HCT116 (cell line): ENCODE measurements around the gene CSTPP1. TPM values are rescaled to one million over a fixed set of nuclear protein-coding genes. Genes with fewer than 3 reads are reported as not detected.

Source experiments
- ATAC-seq: fragments of 200-7000 bp; cut with Tn5 transposase; 2 replicates; pipeline ENCODE4 v1.9.1; 2020; ENCODE audit warnings: mild to moderate bottlenecking, moderate library complexity
- BruUV-seq: library from RNA; stranded (reverse); fragments of 400-500 nt; replicated peaks from 2 replicates; lab custom pipeline; 2021; lab: Mats Ljungman, UMichigan
- CTCF ChIA-PET: fragments of 300-600 bp; sonication (Branson Sonifier 250); formaldehyde crosslinking; loops from one replicate; lab custom pipeline; 2021; ENCODE audit warnings: antibody characterized with exemption; lab: Charles Lee
- POLR2A ChIA-PET: fragments of 300-600, 350-600 bp; sonication (Branson Sonifier 250); formaldehyde crosslinking; loops from one replicate; lab custom pipeline; 2021; ENCODE audit warnings: antibody characterized with exemption; lab: Charles Lee
- RAD21 ChIA-PET, 2 experiments: fragments of 300-600 bp; sonication (Branson Sonifier 250); formaldehyde crosslinking; loops; one replicate each; lab custom pipeline; 2023; ENCODE audit warnings: low total read pairs in 2 of 2; ENCODE audit not compliant: uncharacterized antibody in 2 of 2, unreplicated experiment in 2 of 2, low non-redundant PET in 1 of 2; lab: Charles Lee
- DNase-seq: peaks from one replicate; pipeline ENCODE4 v3.0.0-alpha.2; 2010; ENCODE audit warnings: low read depth, low spot score
- H2AFZ ChIP-seq: fragments of 200-600 bp; shearing (Covaris generic), sonication (generic); 2 replicates; pipeline ENCODE4 v1.6.1; 2017; ENCODE audit warnings: low read depth, mixed run types, mixed read lengths, antibody characterized with exemption, low read length; ENCODE audit not compliant: poor library complexity, severe bottlenecking
- H3K27ac ChIP-seq: 2 replicates; pipeline ENCODE4 v1.5.1; 2012; ENCODE audit warnings: low read depth, low read length
- H3K27me3 ChIP-seq: fragments of 200-600 bp; sonication (generic); 2 replicates; pipeline ENCODE4 v1.6.1; 2016; ENCODE audit warnings: mixed run types, low read length, mixed read lengths; ENCODE audit not compliant: insufficient read depth
- H3K36me3 ChIP-seq, 2 experiments: fragments of 200-500 bp in 1 of 2; fragments of 200-600 bp in 1 of 2; sonication (Bioruptor generic) in 1 of 2; sonication (generic) in 1 of 2; 2 replicates each; pipeline versions ENCODE4 v1.5.1 to v1.6.1; 2014 to 2016; ENCODE audit warnings: low read length in 2 of 2, inconsistent platforms in 1 of 2, mixed read lengths in 1 of 2, mixed run types in 1 of 2; ENCODE audit not compliant: insufficient read depth in 2 of 2, control insufficient read depth in 1 of 2
- H3K4me1 ChIP-seq, 2 experiments: fragments of 200-600 bp in 1 of 2; sonication (generic) in 1 of 2; 2 replicates each; pipeline versions ENCODE4 v1.5.1 to v1.6.1; 2012 to 2017; ENCODE audit warnings: low read length in 2 of 2, inconsistent platforms in 1 of 2, mild to moderate bottlenecking in 1 of 2, mixed read lengths in 1 of 2, mixed run types in 1 of 2, moderate library complexity in 1 of 2; ENCODE audit not compliant: insufficient read depth in 2 of 2, control insufficient read depth in 1 of 2
- H3K4me2 ChIP-seq: fragments of 200-600 bp; sonication (generic); 2 replicates; pipeline ENCODE4 v1.6.1; 2017; ENCODE audit warnings: mixed run types, low read length, mixed read lengths
- H3K4me3 ChIP-seq, 2 experiments: fragments of 200-600 bp in 1 of 2; sonication (generic) in 1 of 2; replicated peaks in 1 of 2; 2 replicates each; pipeline ENCODE4 v1.5.1; 2011 to 2016; ENCODE audit warnings: low read length in 2 of 2, control low read depth in 1 of 2, low read depth in 1 of 2, mild to moderate bottlenecking in 1 of 2, mixed read lengths in 1 of 2, mixed run types in 1 of 2
- H3K79me2 ChIP-seq: fragments of 200-600 bp; sonication (generic); 2 replicates; pipeline ENCODE4 v1.6.1; 2017; ENCODE audit warnings: mild to moderate bottlenecking, mixed run types, low read length, moderate library complexity, mixed read lengths; ENCODE audit not compliant: insufficient read depth
- H3K9ac ChIP-seq: fragments of 200-600 bp; sonication (generic); 2 replicates; pipeline ENCODE4 v1.6.1; 2016; ENCODE audit warnings: low read length, mixed read lengths
- H3K9me2 ChIP-seq: fragments of 200-600 bp; sonication (generic), shearing (Covaris generic); 2 replicates; pipeline ENCODE4 v1.6.1; 2017; ENCODE audit warnings: mixed run types, mild to moderate bottlenecking, moderate library complexity; ENCODE audit not compliant: insufficient read depth
- H3K9me3 ChIP-seq, 2 experiments: fragments of 200-500 bp in 1 of 2; fragments of 200-600 bp in 1 of 2; sonication (Bioruptor generic) in 1 of 2; sonication (generic) in 1 of 2; 2 replicates each; pipeline ENCODE4 v1.6.1; 2014 to 2017; ENCODE audit warnings: low read length in 2 of 2, mixed read lengths in 2 of 2, inconsistent platforms in 1 of 2, low read depth in 1 of 2, mild to moderate bottlenecking in 1 of 2, mixed run types in 1 of 2, moderate library complexity in 1 of 2; ENCODE audit not compliant: control insufficient read depth in 1 of 2, insufficient read depth in 1 of 2
- H4K20me1 ChIP-seq: fragments of 200-600 bp; sonication (generic), shearing (Covaris generic); 2 replicates; pipeline ENCODE4 v1.6.1; 2017; ENCODE audit warnings: mixed run types, mild to moderate bottlenecking, moderate library complexity; ENCODE audit not compliant: insufficient read depth
- CBX3 ChIP-seq: IDR thresholded peaks from 2 replicates; pipeline ENCODE4 v1.6.1; 2012; ENCODE audit warnings: low read depth
- CEBPB ChIP-seq: IDR thresholded peaks from 2 replicates; pipeline ENCODE4 v1.6.1; 2012; ENCODE audit warnings: low read depth
- EGR1 ChIP-seq: IDR thresholded peaks from 2 replicates; pipeline ENCODE4 v1.6.1; 2012; ENCODE audit warnings: low read depth
- ELF1 ChIP-seq: IDR thresholded peaks from 2 replicates; pipeline ENCODE4 v1.6.1; 2012; ENCODE audit warnings: low read depth, borderline replicate concordance
- JUND ChIP-seq: IDR thresholded peaks from 2 replicates; pipeline ENCODE4 v1.6.1; 2012
- POLR2A ChIP-seq: IDR thresholded peaks from 2 replicates; pipeline ENCODE4 v1.7.0; 2011; ENCODE audit warnings: borderline replicate concordance; ENCODE audit not compliant: insufficient read depth, insufficient read length; ENCODE audit errors: extremely low read depth
- RAD21 ChIP-seq: IDR thresholded peaks from 2 replicates; pipeline ENCODE4 v1.6.1; 2012; ENCODE audit warnings: low read depth, mild to moderate bottlenecking
- SIN3A ChIP-seq: IDR thresholded peaks from 2 replicates; pipeline ENCODE4 v1.6.1; 2012; ENCODE audit warnings: low read depth
- SRF ChIP-seq: IDR thresholded peaks from 2 replicates; pipeline ENCODE4 v1.6.1; 2012; ENCODE audit warnings: low read depth
- TCF7L2 ChIP-seq: IDR thresholded peaks from 2 replicates; pipeline ENCODE4 v1.7.0; 2011; ENCODE audit warnings: borderline replicate concordance, inconsistent platforms; ENCODE audit not compliant: insufficient read depth, insufficient read length; ENCODE audit errors: extremely low read depth
- YY1 ChIP-seq: IDR thresholded peaks from 2 replicates; pipeline ENCODE4 v1.6.1; 2011; ENCODE audit warnings: low read length, low read depth, moderate library complexity, mild to moderate bottlenecking; ENCODE audit not compliant: insufficient replicate concordance; ENCODE audit errors: extremely low read depth
- ZFX ChIP-seq: fragments of 450-650 bp; IDR thresholded peaks from 2 replicates; pipeline ENCODE4 v1.6.1; 2017
- ZNF274 ChIP-seq: fragments of 200-500 bp; sonication (Bioruptor generic); IDR thresholded peaks from 2 replicates; pipeline ENCODE4 v1.6.1; 2014; ENCODE audit warnings: mild to moderate bottlenecking, low read depth, low read length, inconsistent platforms
- intact Hi-C: fragments of 100-400 bp; cut with micrococcal nuclease; formaldehyde crosslinking; loops from 2 replicates; pipeline ENCODE4 v1.10.0; 2022
- total RNA-seq: library from RNA; stranded (reverse); gene quantifications from one replicate; pipeline ENCODE4 v1.2.1, GENCODE V29; 2021; ENCODE audit not compliant: unreplicated experiment
- TF ChIP-seq, protein P1 (sequence below): IDR thresholded peaks from 2 replicates; pipeline ENCODE4 v1.6.1; 2012; ENCODE audit warnings: low read depth
- TF ChIP-seq, protein P2 (sequence below): IDR thresholded peaks from 2 replicates; pipeline ENCODE4 v1.6.1; 2012

CSTPP1 gene
- total RNA-seq, 1 experiment from 2014 or later: 24.7 TPM

DNA sequence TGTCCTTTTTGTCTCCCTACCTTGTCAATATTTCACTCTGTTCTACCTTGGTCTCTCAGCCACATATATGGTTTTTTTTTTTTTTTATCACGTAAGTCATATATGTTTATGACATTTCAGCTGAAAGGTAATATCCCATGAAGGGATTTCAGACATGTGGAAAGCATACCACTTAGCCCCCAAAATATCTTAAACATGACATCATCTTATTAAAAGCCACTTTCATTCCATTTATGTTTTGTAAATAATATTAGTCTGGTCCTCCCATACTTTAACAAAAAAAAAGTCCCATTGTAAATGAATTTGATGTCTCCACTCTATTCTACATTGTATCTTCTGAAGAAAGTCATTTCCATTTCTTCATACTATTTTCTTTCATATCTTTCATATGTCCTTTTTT lies 85.4 kb downstream of the CSTPP1 start:
- no peak overlapping the region for H3K9ac ChIP-seq
- H3K27me3 ChIP-seq: no peaks in the 10 kb centered on the region
- RAD21 ChIA-PET: no interaction called here
- H2AFZ ChIP-seq: no peak overlapping the region
- POLR2A ChIA-PET: interaction anchor here (0.7 kb wide), 1 partner anchor 12 kb away, joined by 3 read pairs; no protein-coding TSS in a partner anchor
- no peak for ATAC-seq
- no peaks in the 10 kb centered on the region; the same call in 1 of the 2 replicates for H4K20me1 ChIP-seq
- no peaks in the 10 kb centered on the region for H3K36me3 ChIP-seq
- intact Hi-C loops: no loop called here
- TF ChIP-seq RAD21: no peak
- no peak for TF ChIP-seq JUND
- CTCF ChIA-PET: interaction anchor here (1.8 kb wide), 1 partner anchor 17 kb away, joined by 4 read pairs; no protein-coding TSS in a partner anchor
- H3K4me3 ChIP-seq: no peak overlapping the region
- H3K79me2 ChIP-seq: no peaks in the 10 kb centered on the region
- H3K9me2 ChIP-seq: no peaks in the 10 kb centered on the region
- no peaks in the 10 kb centered on the region for H3K9me3 ChIP-seq
- BruUV-seq: no TSS peak
- DNase-seq: no peak
- no peaks in the 10 kb centered on the region for H3K4me1 ChIP-seq
- H3K27ac ChIP-seq: no peak overlapping the region
- no peak overlapping the region for H3K4me2 ChIP-seq

DNA sequence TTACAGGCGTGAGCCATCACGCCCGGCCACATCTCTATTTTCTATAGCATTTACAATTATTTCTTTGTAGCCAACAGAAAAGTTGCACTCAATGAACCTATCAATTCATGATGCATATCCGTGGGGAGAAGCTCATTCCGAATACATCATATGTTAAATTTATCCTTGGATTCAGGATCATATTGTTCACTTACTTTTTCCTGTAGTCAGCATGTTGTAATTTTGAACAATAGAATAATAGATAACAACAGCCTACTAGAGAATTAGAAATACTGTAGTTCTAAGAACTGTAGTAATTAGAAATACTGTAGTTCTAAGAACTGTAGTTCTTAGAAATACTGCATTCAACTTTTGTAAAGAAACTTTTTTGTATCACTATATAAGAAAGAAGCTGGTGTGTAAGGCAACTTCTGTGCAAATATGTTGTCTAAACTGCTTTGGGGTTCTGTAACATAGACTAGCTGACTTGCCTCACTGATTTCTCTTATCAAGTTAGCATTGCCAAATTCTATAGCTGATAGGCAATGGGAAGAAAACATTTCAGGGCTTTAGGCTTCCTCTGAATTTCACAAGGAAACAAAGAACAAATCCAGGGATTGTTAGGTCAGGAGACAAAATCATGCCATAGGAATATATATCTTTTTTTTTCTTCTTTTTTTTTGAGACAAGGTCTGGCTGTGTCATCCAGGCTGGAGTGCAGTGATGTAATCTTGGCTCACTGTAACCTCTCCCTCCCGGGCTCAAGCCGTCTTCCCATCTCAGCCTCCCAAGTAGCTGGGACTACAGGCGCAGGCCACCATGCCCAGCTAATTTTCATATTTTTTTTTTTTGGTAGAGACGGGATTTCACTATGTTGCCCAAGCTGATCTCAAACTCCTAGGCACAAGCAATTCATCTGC lies 91.9 kb downstream of the CSTPP1 start:
- Histone ChIP-seq H3K27ac (no peak overlapping the region), H3K9me2 (no peaks in the 10 kb centered on the region), H2AFZ (no peak overlapping the region), H3K4me3 (no peak overlapping the region), H3K27me3 (no peaks in the 10 kb centered on the region), H3K79me2 (no peaks in the 10 kb centered on the region), H3K4me2 (no peak overlapping the region), H4K20me1 (no peaks in the 10 kb centered on the region), H3K9ac (no peak overlapping the region), H3K9me3 (no peaks in the 10 kb centered on the region), H3K36me3 (no peaks in the 10 kb centered on the region), H3K4me1 (no peaks in the 10 kb centered on the region)
- no peak for DNase-seq
- RAD21 ChIA-PET: no interaction called here
- CTCF ChIA-PET: no interaction called here
- BruUV-seq: no TSS peak
- POLR2A ChIA-PET: no interaction called here
- no peak for ATAC-seq
- intact Hi-C loops: no loop called here
- TF ChIP-seq CBX3: no peak
- TF ChIP-seq, protein P1, sequence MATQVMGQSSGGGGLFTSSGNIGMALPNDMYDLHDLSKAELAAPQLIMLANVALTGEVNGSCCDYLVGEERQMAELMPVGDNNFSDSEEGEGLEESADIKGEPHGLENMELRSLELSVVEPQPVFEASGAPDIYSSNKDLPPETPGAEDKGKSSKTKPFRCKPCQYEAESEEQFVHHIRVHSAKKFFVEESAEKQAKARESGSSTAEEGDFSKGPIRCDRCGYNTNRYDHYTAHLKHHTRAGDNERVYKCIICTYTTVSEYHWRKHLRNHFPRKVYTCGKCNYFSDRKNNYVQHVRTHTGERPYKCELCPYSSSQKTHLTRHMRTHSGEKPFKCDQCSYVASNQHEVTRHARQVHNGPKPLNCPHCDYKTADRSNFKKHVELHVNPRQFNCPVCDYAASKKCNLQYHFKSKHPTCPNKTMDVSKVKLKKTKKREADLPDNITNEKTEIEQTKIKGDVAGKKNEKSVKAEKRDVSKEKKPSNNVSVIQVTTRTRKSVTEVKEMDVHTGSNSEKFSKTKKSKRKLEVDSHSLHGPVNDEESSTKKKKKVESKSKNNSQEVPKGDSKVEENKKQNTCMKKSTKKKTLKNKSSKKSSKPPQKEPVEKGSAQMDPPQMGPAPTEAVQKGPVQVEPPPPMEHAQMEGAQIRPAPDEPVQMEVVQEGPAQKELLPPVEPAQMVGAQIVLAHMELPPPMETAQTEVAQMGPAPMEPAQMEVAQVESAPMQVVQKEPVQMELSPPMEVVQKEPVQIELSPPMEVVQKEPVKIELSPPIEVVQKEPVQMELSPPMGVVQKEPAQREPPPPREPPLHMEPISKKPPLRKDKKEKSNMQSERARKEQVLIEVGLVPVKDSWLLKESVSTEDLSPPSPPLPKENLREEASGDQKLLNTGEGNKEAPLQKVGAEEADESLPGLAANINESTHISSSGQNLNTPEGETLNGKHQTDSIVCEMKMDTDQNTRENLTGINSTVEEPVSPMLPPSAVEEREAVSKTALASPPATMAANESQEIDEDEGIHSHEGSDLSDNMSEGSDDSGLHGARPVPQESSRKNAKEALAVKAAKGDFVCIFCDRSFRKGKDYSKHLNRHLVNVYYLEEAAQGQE: no peak
- no peak for TF ChIP-seq ELF1
- TF ChIP-seq YY1: no peak
- no peak for TF ChIP-seq SIN3A
- TF ChIP-seq EGR1: no peak
- TF ChIP-seq TCF7L2: no peak
- TF ChIP-seq ZFX: no peak
- TF ChIP-seq ZNF274: no peak
- no peak for TF ChIP-seq POLR2A
- no peak for TF ChIP-seq SRF
- TF ChIP-seq, protein P2, sequence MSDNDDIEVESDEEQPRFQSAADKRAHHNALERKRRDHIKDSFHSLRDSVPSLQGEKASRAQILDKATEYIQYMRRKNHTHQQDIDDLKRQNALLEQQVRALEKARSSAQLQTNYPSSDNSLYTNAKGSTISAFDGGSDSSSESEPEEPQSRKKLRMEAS: no peak
- no peak for TF ChIP-seq CEBPB
